Loucy (cell line): Measurements from ENCODE around the gene SMTNL2.

Experiments
- CTCF ChIP-seq: fragments of 200-600 bp; sonication (generic); conservative IDR thresholded peaks from 2 replicates; pipeline ENCODE4 v1.5.1; 2014; ENCODE audit warnings: mild to moderate bottlenecking, antibody characterized with exemption, low read length
- EZH2phosphoT487 ChIP-seq: fragments of 200-600 bp; IDR thresholded peaks from 2 replicates; pipeline ENCODE4 v1.6.1; 2018; ENCODE audit warnings: antibody characterized with exemption, mild to moderate bottlenecking, moderate library complexity, borderline replicate concordance

DNA sequence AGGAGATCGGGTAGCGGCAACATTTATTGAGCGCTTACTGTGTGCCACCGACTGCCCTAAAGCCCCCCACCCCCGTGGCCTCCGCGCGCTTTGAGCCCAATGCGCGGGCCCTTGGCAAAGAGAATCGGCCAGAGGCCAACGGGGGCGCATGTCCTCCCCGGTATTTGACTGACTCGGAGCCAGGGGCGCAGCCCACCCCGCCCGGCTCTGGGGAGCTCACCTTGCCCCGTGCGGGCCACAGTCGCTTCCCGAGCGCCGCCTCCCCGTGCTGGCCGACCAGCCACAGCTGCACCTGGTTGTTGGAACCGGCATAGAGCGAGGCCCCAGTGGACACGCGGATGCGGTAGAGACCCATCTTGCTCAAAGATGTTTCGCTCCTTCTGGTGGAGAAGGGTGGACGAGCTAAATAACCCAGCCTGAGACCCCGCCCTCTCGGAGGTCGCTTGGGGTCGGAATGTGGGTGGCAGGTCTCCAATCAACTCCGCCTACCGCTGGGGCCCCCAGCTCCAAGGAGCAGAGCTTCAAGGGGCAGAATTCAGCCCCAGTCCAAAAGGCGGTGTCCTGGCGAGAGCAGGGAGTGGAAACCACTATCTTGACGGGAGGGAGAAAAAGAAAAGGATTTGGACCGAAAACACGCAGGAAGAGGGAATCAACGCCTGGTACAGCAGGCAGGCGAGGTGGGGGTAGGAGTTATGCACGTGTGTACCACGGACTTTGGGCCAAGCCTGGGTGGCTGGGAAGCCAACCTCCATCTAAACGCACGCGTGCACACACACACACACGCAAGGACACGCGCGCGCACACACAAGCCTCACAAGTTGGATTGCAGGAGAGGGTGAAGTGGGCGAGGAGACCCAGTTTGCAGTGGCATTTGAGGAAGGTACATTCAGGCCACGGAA is 57.2 kb downstream of the SMTNL2 start, which contains the start of gene ALOX15:
- TF ChIP-seq CTCF (no peak), EZH2phosphoT487 (no peak)
